Right lobe of liver (tissue), 6 donors: ENCODE results near the gene ARL4D. TPM values are rescaled to one million over a fixed set of nuclear protein-coding genes. Genes with fewer than 3 reads are reported as not detected.
A peak's percentile ranks its signal among the peaks of the same experiment; 100 is the strongest.

Source experiments
- ATAC-seq, 4 donors: fragments of 200-7000 bp; cut with Tn5 transposase; one replicate each; pipeline ENCODE4 v1.9.1; 2020; ENCODE audit warnings: mild to moderate bottlenecking in 4 of 4, moderate library complexity in 4 of 4
- DNase-seq, 3 donors: peaks; one replicate each; pipeline ENCODE4 v3.0.0-alpha.2; 2020
- H3K27ac ChIP-seq, 3 donors: fragments of 200-600 bp; one replicate each; pipeline ENCODE4 v1.8.0; 2022
- H3K27me3 ChIP-seq, 2 donors: fragments of 200-600 bp; one replicate each; pipeline ENCODE4 v1.8.0; 2022
- H3K36me3 ChIP-seq, 4 donors: fragments of 200-600 bp; sonication (generic) in 1 of 4; one replicate each; pipeline versions ENCODE4 v1.5.1 to v1.8.0; 2017 to 2022; ENCODE audit warnings: control low read depth in 1 of 4
- H3K4me1 ChIP-seq, 4 donors: fragments of 200-600 bp; sonication (generic) in 1 of 4; one replicate each; pipeline versions ENCODE4 v1.5.1 to v1.8.0; 2017 to 2022; ENCODE audit warnings: control low read depth in 1 of 4
- H3K4me3 ChIP-seq, 3 donors: fragments of 200-600 bp; one replicate each; pipeline ENCODE4 v1.8.0; 2022
- H3K9me3 ChIP-seq, 4 donors: fragments of 200-600 bp; sonication (generic) in 1 of 4; one replicate each; pipeline versions ENCODE4 v1.5.1 to v1.8.0; 2017 to 2022; ENCODE audit warnings: control low read depth in 1 of 4
- CTCF ChIP-seq, 4 donors: fragments of 200-600 bp in 3 of 4; fragments of 450-650 bp in 1 of 4; IDR thresholded peaks; one replicate each; pipeline versions ENCODE4 v1.5.1 to v1.8.0; 2016 to 2022; ENCODE audit warnings: antibody characterized with exemption in 4 of 4, mild to moderate bottlenecking in 2 of 4
- POLR2A ChIP-seq: fragments of 450-650 bp; IDR thresholded peaks from one replicate; pipeline ENCODE4 v1.6.1; 2017; ENCODE audit warnings: antibody characterized with exemption, mild to moderate bottlenecking
- WGBS: methylation state at CpG from one replicate; pipeline ENCODE4 v1.1.6; 2018; ENCODE audit warnings: low coverage, low lambda C conversion rate; ENCODE audit not compliant: insufficient coverage; ENCODE audit errors: missing lambda C conversion rate; 5-methylcytosine and 5-hydroxymethylcytosine counted together
- intact Hi-C, 2 donors: fragments of 100-400 bp; cut with DNase I; formaldehyde crosslinking; loops; one replicate each; pipeline versions ENCODE4 v1.11.2 to v1.14.1; 2022
- total RNA-seq, 6 experiments: library from RNA; depleted of rRNA in 2 of 6; stranded (reverse); fragments of >200 nt in 2 of 6; fragmentation: NEBNext Ultra II Directional in 3 of 6; extraction: Animal tissue kit (Norgen Biotek cat#: 25700) in 3 of 6; gene quantifications; one replicate each; pipeline versions ENCODE4 v1.1.0 to v1.2.4, GENCODE V29; 2016 to 2023
- donor health status: DM: no; HTN: yes; CAD: no.
- donor health status: DM: no; HTN: no; CAD: no.
- donor health status: DM: no; HTN: no; CAD: no.
- donor health status: DM: no; HTN: yes; CAD: no.
- donor health status: DM: no; HTN: yes; CAD: no.

Gene ARL4D
- total RNA-seq, 6 experiments from 2014 or later = 10.9 to 31.8 (median 13.2) TPM

GRCh38 chr17:43439041-43439440 lies 40.2 kb downstream of the ARL4D start:
- no peaks in the 10 kb centered on the region for H3K36me3 ChIP-seq
- H3K4me3 ChIP-seq = no peak overlapping the region
- intact Hi-C loops = no loop called here
- DNase-seq (no peak), ATAC-seq (no peak)
- 90% methylated on average over 1 of the region's 1 CpG for WGBS
- H3K4me1 ChIP-seq = peaks cover 0 to 25% (median 0%) of the 10 kb centered on the region in 4 donors
- no peaks in the 10 kb centered on the region for H3K9me3 ChIP-seq
- TF ChIP-seq CTCF (IDR thresholded peaks at IDR 0.05) = no peak
- TF ChIP-seq POLR2A = no peak
- no peak overlapping the region for H3K27ac ChIP-seq
- H3K27me3 ChIP-seq = no peaks in the 10 kb centered on the region

GRCh38 chr17:43442711-43443110 lies 43.9 kb downstream of the ARL4D start:
- Histone ChIP-seq H3K36me3 (no peaks in the 10 kb centered on the region), H3K4me3 (no peak overlapping the region), H3K9me3 (no peaks in the 10 kb centered on the region), H3K27me3 (no peaks in the 10 kb centered on the region), H3K4me1 (peaks cover 0 to 20% (median 0%) of the 10 kb centered on the region in 4 donors), H3K27ac (no peak overlapping the region)
- no peak for DNase-seq
- WGBS = 60% methylated on average over 2 of the region's 2 CpGs
- no peak for TF ChIP-seq POLR2A
- no peak for TF ChIP-seq CTCF (IDR thresholded peaks at IDR 0.05)
- ATAC-seq = peak in 1 of 4 donors; percentile 15
- intact Hi-C loops = no loop called here

GRCh38 chr17:43443381-43443780 lies 44.6 kb downstream of the ARL4D start:
- 92% methylated on average over 3 of the region's 3 CpGs for WGBS
- H3K36me3 ChIP-seq = no peaks in the 10 kb centered on the region
- H3K27me3 ChIP-seq = no peaks in the 10 kb centered on the region
- no peak overlapping the region for H3K27ac ChIP-seq
- no peaks in the 10 kb centered on the region for H3K9me3 ChIP-seq
- DNase-seq (no peak), ATAC-seq (no peak)
- peaks cover 0 to 25% (median 0%) of the 10 kb centered on the region in 4 donors for H3K4me1 ChIP-seq
- TF ChIP-seq CTCF (IDR thresholded peaks at IDR 0.05) (no peak), POLR2A (no peak)
- intact Hi-C loops = no loop called here
- H3K4me3 ChIP-seq = no peak overlapping the region

GRCh38 chr17:43444223-43445008 lies 45.6 kb downstream of the ARL4D start:
- Histone ChIP-seq H3K9me3 (no peaks in the 10 kb centered on the region), H3K27ac (peak overlapping the region in 2 of 3 donors; percentile 18 to 58), H3K4me1 (peaks cover 0 to 36% (median 5%) of the 10 kb centered on the region in 4 donors), H3K27me3 (no peaks in the 10 kb centered on the region), H3K36me3 (no peaks in the 10 kb centered on the region), H3K4me3 (no peak overlapping the region)
- peak; percentile 57 to 79 (median 68) for ATAC-seq
- DNase-seq = peak in 1 of 3 donors; percentile 75
- 45% methylated on average over 8 of the region's 8 CpGs for WGBS
- TF ChIP-seq CTCF (IDR thresholded peaks at IDR 0.05) (no peak), POLR2A (peak; percentile 43)
- intact Hi-C loops = no loop called here
